Neural crest cell (in vitro differentiated cells): ENCODE data around the gene TMEM219. TPM values are rescaled to one million over a fixed set of nuclear protein-coding genes. Genes with fewer than 3 reads are reported as not detected.
A peak's percentile ranks its signal among the peaks of the same experiment; 100 is the strongest.

Experiments
- DNase-seq: peaks from one replicate; pipeline ENCODE4 v3.0.0; 2021; ENCODE audit warnings: low read depth, mixed read lengths, low spot score
- H3K27ac Mint-ChIP-seq: one replicate; pipeline ENCODE4 v1.8.0; 2021; ENCODE audit warnings: mild to moderate bottlenecking, mixed read lengths; ENCODE audit not compliant: unreplicated experiment
- H3K27me3 Mint-ChIP-seq: 2 replicates; pipeline ENCODE4 v1.8.0; 2021; ENCODE audit warnings: low read depth, mild to moderate bottlenecking, mixed read lengths
- H3K36me3 Mint-ChIP-seq: 2 replicates; pipeline ENCODE4 v1.8.0; 2021; ENCODE audit warnings: low read depth, mild to moderate bottlenecking, mixed read lengths
- H3K4me1 Mint-ChIP-seq: 2 replicates; pipeline ENCODE4 v1.8.0; 2021; ENCODE audit warnings: mixed read lengths
- H3K4me3 Mint-ChIP-seq: one replicate; pipeline ENCODE4 v1.8.0; 2021; ENCODE audit warnings: mild to moderate bottlenecking, mixed read lengths
- H3K9me3 Mint-ChIP-seq: 2 replicates; pipeline ENCODE4 v1.8.0; 2021; ENCODE audit warnings: mixed read lengths
- total RNA-seq: library from RNA; stranded (reverse); gene quantifications from 2 replicates; pipeline ENCODE4 v1.2.1, GENCODE V29; 2021
- TF ChIP-seq, protein P1 (sequence below): fragments of 200-600 bp; sonication (generic); conservative IDR thresholded peaks from 2 replicates; pipeline ENCODE4 v1.5.0; 2021; ENCODE audit warnings: antibody characterized with exemption, mild to moderate bottlenecking

TMEM219 gene
- total RNA-seq, 1 donor from 2014 or later = 74.0 TPM

DNA sequence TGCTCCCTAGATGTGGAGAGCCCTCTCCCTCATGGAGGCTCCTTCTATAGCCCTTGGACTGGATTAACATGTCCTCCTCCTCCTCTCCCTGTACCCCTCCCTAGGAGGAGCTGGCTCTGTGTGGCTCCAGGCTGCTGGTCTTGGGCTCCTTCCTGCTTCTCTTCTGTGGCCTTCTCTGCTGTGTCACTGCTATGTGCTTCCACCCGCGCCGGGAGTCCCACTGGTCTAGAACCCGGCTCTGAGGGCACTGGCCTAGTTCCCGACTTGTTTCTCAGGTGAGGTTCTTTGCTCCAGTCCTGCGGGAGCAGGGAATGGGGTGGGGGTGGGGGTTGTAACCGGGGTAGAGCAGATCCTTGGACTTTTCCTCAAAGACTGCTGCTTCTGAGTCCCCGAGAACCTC, 9.4 kb downstream of the TMEM219 start:
- DNase-seq = no peak
- Mint-ChIP-seq H3K9me3 (peaks cover 6% of the 10 kb centered on the region), H3K27ac (no peak overlapping the region), H3K4me1 (peaks cover 26% of the 10 kb centered on the region), H3K36me3 (peaks cover 32% of the 10 kb centered on the region), H3K27me3 (no peaks in the 10 kb centered on the region), H3K4me3 (peak overlapping the region; percentile 15)
- TF ChIP-seq, protein P1, sequence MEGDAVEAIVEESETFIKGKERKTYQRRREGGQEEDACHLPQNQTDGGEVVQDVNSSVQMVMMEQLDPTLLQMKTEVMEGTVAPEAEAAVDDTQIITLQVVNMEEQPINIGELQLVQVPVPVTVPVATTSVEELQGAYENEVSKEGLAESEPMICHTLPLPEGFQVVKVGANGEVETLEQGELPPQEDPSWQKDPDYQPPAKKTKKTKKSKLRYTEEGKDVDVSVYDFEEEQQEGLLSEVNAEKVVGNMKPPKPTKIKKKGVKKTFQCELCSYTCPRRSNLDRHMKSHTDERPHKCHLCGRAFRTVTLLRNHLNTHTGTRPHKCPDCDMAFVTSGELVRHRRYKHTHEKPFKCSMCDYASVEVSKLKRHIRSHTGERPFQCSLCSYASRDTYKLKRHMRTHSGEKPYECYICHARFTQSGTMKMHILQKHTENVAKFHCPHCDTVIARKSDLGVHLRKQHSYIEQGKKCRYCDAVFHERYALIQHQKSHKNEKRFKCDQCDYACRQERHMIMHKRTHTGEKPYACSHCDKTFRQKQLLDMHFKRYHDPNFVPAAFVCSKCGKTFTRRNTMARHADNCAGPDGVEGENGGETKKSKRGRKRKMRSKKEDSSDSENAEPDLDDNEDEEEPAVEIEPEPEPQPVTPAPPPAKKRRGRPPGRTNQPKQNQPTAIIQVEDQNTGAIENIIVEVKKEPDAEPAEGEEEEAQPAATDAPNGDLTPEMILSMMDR = no peak

DNA sequence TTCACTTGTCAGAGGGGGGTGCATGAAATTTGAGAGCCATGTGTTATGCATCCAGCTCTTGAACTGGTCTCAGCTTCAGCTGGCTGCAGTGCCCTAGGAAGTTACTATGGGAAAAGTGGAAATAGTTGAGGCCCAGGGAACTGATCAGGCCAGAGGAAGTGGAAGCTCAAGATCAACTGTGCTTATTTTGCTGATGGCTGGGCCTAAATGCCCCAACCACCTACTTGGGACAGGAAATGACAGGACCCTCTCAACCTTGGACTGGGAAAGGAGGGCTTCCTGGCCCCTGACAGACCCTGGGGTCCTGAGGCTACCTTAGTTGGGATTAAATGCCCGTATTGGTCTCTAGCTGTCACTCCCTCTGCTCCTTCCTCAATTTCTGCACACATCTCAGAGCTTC, 10.6 kb downstream of the TMEM219 start:
- H3K27ac Mint-ChIP-seq = no peak overlapping the region
- DNase-seq = no peak
- peak overlapping the region; percentile 31 for H3K4me3 Mint-ChIP-seq
- H3K9me3 Mint-ChIP-seq = peaks cover 6% of the 10 kb centered on the region
- H3K4me1 Mint-ChIP-seq = peaks cover 38% of the 10 kb centered on the region
- peaks cover 32% of the 10 kb centered on the region for H3K36me3 Mint-ChIP-seq
- no peaks in the 10 kb centered on the region for H3K27me3 Mint-ChIP-seq
- TF ChIP-seq, protein P1 = no peak

DNA sequence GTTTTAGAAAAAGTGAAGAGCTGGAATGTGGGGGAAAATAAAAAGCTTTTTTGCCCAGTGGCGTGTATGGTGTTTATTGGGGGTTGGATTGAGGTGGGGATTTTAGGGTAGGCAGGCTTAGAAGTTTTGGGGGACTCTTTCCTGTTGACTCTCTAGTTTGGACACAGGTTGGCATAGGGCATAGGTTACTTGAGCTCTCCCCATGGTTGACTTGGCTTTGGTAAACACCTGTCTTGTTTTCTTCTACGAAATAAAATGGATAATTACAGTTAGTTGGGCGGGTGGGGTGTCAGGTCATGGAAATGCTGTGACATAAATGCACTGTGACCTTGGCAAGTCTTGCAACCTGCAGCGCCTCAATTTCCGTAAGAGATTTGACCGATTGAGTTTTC, 11.1 kb downstream of the TMEM219 start:
- Mint-ChIP-seq H3K27ac (no peak overlapping the region), H3K4me1 (peaks cover 38% of the 10 kb centered on the region), H3K4me3 (peak overlapping the region; percentile 98), H3K9me3 (peaks cover 6% of the 10 kb centered on the region), H3K36me3 (peaks cover 32% of the 10 kb centered on the region), H3K27me3 (no peaks in the 10 kb centered on the region)
- TF ChIP-seq, protein P1 = no peak
- no peak for DNase-seq

DNA sequence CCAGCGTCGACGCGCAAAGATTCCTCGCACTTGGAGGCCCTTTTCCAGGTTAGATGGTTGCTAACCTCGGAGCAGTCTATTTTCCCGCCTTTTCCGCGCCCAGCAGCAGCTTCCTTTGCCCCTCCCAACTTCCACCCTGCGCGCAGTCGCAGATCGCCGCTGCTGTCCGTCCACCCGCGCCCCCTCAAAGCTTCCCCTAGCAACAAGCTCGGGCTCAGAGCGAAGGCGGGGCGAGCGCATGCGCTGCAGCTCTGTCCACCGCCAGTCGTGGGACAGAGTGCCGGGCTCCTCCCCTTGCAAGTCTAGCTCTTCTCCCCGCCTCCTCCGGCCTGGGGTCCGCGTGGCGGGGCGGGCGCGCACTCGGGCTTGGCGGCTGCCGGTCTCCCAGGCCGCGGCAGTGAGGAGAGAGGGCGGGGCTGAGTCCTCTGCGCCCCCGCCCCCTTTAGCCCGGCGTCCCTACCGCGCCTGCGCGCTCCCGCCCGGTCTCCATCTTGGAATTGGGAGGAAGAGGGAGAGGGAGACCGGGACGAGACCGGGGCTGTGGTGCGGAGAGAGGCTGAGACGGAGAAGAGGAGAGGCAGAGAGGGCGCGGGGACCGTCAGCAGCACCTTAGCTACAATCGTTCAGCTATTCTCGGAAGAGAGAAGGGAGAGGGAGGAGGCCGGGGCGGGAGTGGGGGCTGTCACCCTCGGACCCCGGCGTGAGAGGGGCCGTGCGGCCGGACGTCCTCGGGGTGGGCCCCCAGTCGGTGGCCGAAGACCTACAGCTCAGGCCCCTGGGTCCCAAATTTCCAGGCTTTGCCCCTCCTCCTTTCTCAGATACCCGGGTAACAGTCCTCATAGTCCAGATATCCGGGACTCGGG, 11.7 kb downstream of the TMEM219 start, which contains the start of gene TAOK2:
TSS of gene TAOK2 (plus strand) at position 485 of the 863 bp plus-strand sequence. CDS start 3,905 bp downstream, outside the sequence.
- H3K4me1 Mint-ChIP-seq = peaks cover 38% of the 10 kb centered on the region
- TF ChIP-seq, protein P1 = no peak
- DNase-seq = peak; percentile 99
- peak within 1 kb of the TSS; percentile 98 for H3K4me3 Mint-ChIP-seq
- H3K9me3 Mint-ChIP-seq = peaks cover 6% of the 10 kb centered on the region
- peak within 1 kb of the TSS; percentile 91 for H3K27ac Mint-ChIP-seq
- no peaks in the 10 kb centered on the region for H3K27me3 Mint-ChIP-seq
- peaks cover 27% of the 10 kb centered on the region for H3K36me3 Mint-ChIP-seq

DNA sequence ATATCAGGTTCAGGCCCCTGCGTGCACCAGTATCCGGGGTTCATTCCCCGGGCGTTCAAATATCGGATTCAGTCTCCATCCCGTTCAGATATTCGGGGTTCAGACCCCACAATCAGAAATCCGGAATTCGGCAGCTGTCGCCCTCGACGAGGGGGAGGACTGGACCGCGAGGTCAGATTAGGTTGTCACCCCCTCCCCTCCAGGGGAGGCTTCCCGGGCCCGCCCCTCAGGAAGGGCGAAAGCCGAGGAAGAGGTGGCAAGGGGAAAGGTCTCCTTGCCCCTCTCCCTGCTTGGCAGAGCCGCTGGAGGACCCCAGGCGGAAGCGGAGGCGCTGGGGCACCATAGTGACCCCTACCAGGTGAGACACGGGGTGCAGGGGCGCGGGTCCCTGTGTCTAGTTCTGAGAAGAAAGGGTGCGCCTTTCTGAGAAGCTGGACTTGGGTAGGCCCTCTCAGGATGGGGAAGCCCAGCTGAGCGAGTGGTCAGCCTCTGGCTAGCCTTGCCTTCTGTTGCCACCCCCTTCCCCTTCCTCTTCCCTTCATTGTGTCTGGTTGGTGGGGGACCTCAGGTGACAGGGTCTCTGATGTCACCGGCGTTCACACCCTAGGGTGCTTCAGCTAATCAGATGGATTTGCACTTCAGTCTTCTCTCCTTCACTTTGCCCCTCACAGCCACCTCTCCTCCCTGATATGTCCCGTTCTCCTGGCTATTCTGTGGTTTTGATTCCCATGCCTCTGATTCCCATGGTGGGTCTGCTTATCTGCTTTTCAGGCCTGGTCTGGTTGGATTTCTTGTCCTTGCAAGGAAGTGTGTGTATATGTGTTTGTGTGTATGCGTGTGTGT, 12.6 kb downstream of the TMEM219 start:
- no peak for DNase-seq
- H3K27me3 Mint-ChIP-seq = no peaks in the 10 kb centered on the region
- peak overlapping the region; percentile 83 for H3K27ac Mint-ChIP-seq
- peaks cover 38% of the 10 kb centered on the region for H3K4me1 Mint-ChIP-seq
- H3K36me3 Mint-ChIP-seq = peaks cover 25% of the 10 kb centered on the region
- peaks cover 6% of the 10 kb centered on the region for H3K9me3 Mint-ChIP-seq
- H3K4me3 Mint-ChIP-seq = peak overlapping the region; percentile 98
- TF ChIP-seq, protein P1 = no peak
